Memory B cell (primary cell): ENCODE results near the gene RNF14.
A peak's percentile ranks its signal among the peaks of the same experiment; 100 is the strongest.

Experiments used
- ATAC-seq: fragments of 150-1000 bp; cut with Tn5 transposase; 2 replicates; pipeline ENCODE4 v1.10.0; 2021; ENCODE audit warnings: low read depth, mild to moderate bottlenecking, moderate library complexity
- DNase-seq, 2 donors: peaks; one replicate each; pipeline ENCODE4 v3.0.0; 2022; ENCODE audit warnings: low spot score in 2 of 2
- H3K27ac Mint-ChIP-seq: one replicate; pipeline ENCODE4 v1.8.0; 2022; ENCODE audit warnings: mild to moderate bottlenecking, moderate library complexity, mixed read lengths
- H3K27me3 Mint-ChIP-seq: one replicate; pipeline ENCODE4 v1.8.0; 2022; ENCODE audit warnings: mixed read lengths
- H3K36me3 Mint-ChIP-seq: one replicate; pipeline ENCODE4 v1.8.0; 2022; ENCODE audit warnings: mild to moderate bottlenecking, mixed read lengths
- H3K4me1 Mint-ChIP-seq: one replicate; pipeline ENCODE4 v1.8.0; 2022; ENCODE audit warnings: mixed read lengths
- H3K4me3 Mint-ChIP-seq: one replicate; pipeline ENCODE4 v1.8.0; 2022; ENCODE audit warnings: mild to moderate bottlenecking, moderate library complexity, mixed read lengths
- H3K9me3 Mint-ChIP-seq: one replicate; pipeline ENCODE4 v1.8.0; 2022; ENCODE audit warnings: mixed read lengths

RNF14 gene

DNA sequence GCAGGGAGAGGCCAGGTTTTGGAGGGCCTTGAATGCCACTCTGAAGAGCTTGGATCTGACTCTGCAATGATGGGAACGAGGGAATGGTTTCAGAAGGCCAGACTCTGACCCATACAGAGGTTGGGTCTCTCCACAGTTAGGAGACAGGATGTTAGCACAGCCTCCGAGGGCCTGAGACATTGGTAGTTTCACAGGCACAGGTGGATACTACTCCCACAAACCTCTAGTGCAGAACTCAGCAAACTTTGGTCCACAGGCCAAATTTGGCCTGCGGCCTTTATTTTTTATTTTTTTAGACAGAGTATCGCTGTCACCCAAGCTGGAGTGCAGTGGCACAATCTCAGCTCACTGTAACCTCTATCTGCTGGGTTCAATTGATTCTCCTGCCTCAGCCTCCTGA lies 41.0 kb downstream of the RNF14 start:
- Mint-ChIP-seq H3K27ac (no peak overlapping the region), H3K4me1 (peaks cover 11% of the 10 kb centered on the region), H3K27me3 (no peaks in the 10 kb centered on the region), H3K9me3 (no peaks in the 10 kb centered on the region), H3K4me3 (no peak overlapping the region), H3K36me3 (peaks cover 14% of the 10 kb centered on the region)
- no peak for ATAC-seq
- DNase-seq, result no peak

DNA sequence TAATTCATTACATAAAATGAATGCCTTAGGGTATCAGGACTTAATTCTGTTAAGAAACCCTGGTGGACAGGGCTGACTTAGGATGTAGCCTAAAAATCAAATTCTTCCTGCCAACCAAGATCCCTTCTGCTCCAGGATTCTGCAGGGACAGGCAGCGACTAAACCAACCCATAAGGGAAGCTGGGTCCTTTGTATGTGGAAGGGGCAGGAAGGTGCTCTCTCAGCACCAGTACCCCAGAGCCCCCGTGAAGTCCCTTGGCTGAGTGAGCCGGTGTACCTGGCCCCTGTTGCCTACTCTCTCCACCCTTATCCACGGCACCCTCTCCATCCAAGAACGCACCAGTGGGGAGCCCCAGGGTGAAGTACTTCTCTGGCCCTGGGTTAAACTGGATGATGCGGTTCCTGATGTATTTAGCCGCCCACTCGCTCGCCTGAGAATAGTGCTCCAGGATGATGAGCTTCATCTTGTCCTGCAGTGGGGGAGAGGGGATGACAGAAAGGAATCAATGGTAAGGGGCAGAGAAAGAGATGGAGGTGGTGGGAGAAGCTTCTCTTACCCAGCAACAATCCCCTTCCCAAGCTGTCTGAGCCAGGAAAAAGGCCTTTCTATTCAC lies 42.8 kb downstream of the RNF14 start:
- no peaks in the 10 kb centered on the region for H3K27me3 Mint-ChIP-seq
- ATAC-seq (no peak), DNase-seq (no peak)
- peaks cover 10% of the 10 kb centered on the region for H3K36me3 Mint-ChIP-seq
- no peaks in the 10 kb centered on the region for H3K9me3 Mint-ChIP-seq
- peaks cover 22% of the 10 kb centered on the region for H3K4me1 Mint-ChIP-seq
- peak overlapping the region; percentile 84 for H3K4me3 Mint-ChIP-seq
- H3K27ac Mint-ChIP-seq, result peak overlapping the region; percentile 50

DNA sequence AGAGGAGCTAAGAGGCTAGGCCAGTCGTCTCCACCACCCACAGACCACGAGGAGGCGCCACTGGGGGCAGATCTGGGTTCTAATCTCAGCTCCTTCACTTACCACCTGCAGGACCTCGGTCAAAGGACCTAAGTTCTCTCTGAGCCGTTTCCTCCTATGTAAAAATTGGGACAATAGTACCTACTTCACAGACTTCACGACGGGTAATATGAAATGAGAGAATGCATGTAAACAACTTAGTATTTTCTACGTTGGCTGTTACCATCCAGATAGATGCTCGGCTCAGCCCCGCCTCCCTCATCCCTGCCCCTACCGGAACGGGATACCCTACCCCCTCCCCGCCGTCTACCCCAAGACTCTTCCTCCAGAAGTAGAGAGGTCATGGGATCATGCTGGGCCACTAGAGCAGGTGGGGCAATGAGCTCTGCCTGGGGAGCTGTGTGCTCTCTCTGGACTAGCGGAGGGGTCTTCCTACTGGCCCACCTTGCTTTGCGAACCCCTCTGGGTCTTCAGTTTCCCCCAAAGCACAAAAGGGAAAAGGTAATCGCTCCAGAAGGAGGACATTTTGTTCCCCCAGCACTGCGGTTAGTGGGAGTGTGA lies 43.4 kb downstream of the RNF14 start:
- Mint-ChIP-seq H3K27me3 (no peaks in the 10 kb centered on the region), H3K36me3 (peaks cover 10% of the 10 kb centered on the region), H3K9me3 (no peaks in the 10 kb centered on the region), H3K27ac (peak overlapping the region; percentile 50), H3K4me1 (peaks cover 22% of the 10 kb centered on the region), H3K4me3 (peak overlapping the region; percentile 84)
- DNase-seq, result peak; percentile 9 to 26
- peak; percentile 18 for ATAC-seq

DNA sequence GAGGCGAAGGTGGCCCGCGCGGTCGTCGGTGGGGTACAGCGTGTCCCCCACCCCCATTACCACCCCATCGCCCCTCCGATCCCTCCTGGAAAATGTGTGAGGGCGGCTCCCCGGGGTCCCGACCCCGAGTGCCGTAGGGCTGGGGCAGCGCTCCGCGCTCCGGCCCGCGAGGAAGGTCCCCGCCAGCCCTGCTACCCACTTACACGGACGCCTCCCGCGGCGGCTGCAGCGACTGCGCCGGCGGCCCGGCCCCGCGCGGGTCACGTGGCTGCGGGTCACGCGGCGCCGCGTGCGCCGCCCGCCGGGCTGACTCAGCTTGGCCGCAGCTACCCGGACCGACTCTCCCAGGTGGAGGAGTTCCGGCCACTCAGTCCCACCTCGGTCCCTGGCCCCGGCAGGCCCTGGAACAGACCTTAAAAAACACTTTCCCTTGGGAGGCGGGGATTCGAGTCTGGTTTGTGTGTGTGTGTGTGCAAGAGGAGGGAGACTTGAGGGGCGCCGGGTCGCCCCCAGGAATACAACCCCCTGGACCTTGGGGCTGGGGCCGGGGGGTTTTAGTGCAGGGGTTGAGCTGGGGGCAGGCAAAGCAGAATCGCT lies 44.0 kb downstream of the RNF14 start, which contains the start of gene GNPDA1:
GNPDA1 (minus strand) TSS at position 236 of the 597 bp plus-strand sequence. CDS start 992 bp downstream, outside the sequence.
- no peaks in the 10 kb centered on the region for H3K27me3 Mint-ChIP-seq
- DNase-seq, result peak; percentile 55 to 63
- H3K27ac Mint-ChIP-seq, result peak within 1 kb of the TSS; percentile 60
- H3K4me1 Mint-ChIP-seq, result peaks cover 20% of the 10 kb centered on the region
- peaks cover 10% of the 10 kb centered on the region for H3K36me3 Mint-ChIP-seq
- ATAC-seq, result peak; percentile 95
- H3K4me3 Mint-ChIP-seq, result peak within 1 kb of the TSS; percentile 84
- H3K9me3 Mint-ChIP-seq, result no peaks in the 10 kb centered on the region

DNA sequence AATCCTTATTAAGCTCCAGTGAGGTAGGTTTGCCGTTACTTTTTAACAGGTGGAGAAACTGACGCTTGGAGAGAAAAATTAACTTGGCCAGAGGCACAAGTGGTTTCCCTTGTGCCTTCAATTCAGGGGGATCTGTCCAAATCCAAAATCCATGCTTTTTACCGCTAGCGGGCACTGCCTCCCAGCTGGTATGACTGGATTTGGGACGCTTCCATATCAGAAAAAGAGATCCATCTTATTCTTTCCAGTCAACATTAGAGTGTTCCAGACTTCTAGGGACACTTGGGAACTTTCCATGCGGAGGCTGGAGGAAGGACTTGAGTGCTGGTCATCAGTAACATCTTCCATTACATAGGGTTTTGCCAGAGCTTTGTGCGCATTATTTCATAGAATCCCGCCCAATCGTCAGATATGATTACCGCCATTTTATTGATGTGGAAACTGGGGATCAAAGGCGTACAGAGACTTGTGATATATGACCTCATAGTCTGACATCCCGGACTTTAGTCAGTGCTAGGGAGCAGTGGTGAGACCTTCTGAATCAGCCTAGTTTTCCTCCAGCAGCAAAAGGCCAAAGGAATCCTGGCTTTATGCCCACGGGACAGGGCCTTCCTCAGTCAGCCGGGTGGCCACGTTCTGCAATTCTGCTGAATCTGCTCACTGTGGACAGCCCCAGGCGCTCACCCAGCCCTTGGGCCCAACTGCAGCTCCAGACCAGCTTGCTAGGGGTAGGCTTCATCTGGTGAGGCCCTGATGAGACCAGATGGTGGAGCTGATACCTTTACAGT lies 45.0 kb downstream of the RNF14 start:
- no peaks in the 10 kb centered on the region for H3K27me3 Mint-ChIP-seq
- no peak overlapping the region for H3K4me3 Mint-ChIP-seq
- DNase-seq (no peak), ATAC-seq (no peak)
- H3K9me3 Mint-ChIP-seq, result no peaks in the 10 kb centered on the region
- peak overlapping the region; percentile 60 for H3K27ac Mint-ChIP-seq
- peaks cover 5% of the 10 kb centered on the region for H3K36me3 Mint-ChIP-seq
- H3K4me1 Mint-ChIP-seq, result peaks cover 25% of the 10 kb centered on the region

DNA sequence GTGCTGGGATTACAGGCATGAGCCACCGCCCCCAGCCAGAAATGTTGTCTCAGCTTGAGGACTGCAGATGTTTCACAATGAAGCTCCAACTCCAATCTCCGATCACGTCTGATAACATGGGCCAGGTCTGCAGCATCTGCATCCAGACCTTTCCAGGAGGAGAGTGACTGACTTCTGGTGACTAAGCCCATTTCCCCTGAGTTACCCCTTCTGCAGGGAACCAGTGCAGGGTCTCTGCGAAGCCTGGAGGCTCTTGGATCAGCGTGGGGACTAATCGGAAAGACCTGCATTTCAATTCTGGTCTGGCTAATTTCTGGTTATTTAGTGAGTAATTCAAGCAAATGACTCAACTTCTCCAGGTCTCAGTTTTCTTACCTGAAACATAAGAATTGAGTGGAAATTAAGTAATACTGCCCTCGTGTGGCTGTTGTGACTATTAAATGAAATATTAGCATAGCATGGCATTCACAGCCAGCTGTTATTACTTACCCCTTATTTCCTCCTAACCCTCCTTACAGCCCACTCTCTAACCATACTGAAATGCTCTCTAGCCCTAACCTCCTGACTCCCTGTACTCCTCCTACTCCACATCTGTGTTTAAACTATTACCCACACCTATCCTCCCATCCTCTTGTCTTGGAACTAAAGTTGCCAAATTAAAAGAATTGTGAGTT lies 46.1 kb downstream of the RNF14 start:
- Mint-ChIP-seq H3K27me3 (peaks cover 2% of the 10 kb centered on the region), H3K27ac (no peak overlapping the region), H3K4me3 (no peak overlapping the region), H3K9me3 (peaks cover 1% of the 10 kb centered on the region), H3K4me1 (peaks cover 25% of the 10 kb centered on the region), H3K36me3 (no peaks in the 10 kb centered on the region)
- peak; percentile 37 for ATAC-seq
- DNase-seq, result peak; percentile 27 to 55

DNA sequence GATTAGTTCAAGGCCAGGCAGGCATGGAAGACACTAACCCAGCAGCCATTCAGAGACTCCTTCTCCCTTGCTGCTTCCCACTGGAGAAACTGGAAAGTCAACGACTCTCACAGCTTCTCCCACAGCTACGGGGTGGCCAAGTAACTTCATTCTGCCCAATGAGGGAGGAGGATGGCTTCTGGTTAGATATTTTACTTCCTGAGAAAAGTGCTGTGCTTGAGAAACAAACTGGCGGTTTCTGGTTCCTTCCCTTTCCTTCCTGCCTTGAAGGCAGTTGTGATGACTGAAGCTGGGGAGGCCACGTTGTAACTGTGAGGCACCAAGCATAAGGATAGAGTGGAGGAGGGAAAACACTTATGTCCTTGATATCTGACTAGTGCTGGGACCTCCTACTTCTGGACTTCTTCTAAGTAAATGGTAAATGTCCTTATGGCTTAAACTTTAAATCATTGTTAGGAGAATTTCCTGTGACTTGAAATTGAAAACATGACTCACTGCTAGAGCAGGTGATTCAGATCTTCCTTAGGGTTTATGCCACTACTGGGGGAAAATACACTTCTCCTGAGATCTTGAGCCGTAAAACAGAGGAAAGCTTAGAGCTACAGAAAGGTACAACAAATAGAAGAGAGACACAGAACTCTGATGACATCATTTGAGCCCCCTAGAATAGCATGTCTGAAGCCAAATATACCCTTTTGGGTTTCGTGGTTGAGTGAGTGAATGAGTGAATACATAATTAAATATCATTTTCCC lies 47.1 kb downstream of the RNF14 start:
- peaks cover 5% of the 10 kb centered on the region for H3K27me3 Mint-ChIP-seq
- H3K9me3 Mint-ChIP-seq, result peaks cover 5% of the 10 kb centered on the region
- peaks cover 25% of the 10 kb centered on the region for H3K4me1 Mint-ChIP-seq
- ATAC-seq (no peak), DNase-seq (no peak)
- H3K36me3 Mint-ChIP-seq, result peaks cover 3% of the 10 kb centered on the region
- no peak overlapping the region for H3K27ac Mint-ChIP-seq
- H3K4me3 Mint-ChIP-seq, result no peak overlapping the region

DNA sequence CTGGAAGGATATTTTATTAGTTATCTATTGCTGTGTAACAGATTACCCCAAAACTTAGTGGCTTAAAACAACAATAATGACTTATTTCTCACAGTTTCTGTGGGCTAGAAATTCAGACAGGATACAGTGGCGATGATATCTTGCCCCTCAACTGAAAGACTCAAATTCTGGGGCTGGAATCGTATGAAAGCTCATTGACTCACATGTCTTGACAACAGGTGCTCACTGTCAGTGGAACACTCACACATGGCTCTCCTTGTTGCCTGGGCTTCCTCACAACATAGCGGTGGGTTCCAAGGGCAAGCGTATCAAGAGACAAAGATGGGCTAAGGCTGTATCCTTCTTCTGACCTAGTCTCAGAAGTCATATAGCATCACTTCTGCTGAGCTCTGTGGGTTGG lies 47.7 kb downstream of the RNF14 start:
- Mint-ChIP-seq H3K4me3 (no peak overlapping the region), H3K27ac (no peak overlapping the region), H3K9me3 (peaks cover 5% of the 10 kb centered on the region), H3K36me3 (peaks cover 3% of the 10 kb centered on the region), H3K4me1 (peaks cover 25% of the 10 kb centered on the region), H3K27me3 (peaks cover 5% of the 10 kb centered on the region)
- DNase-seq (no peak), ATAC-seq (no peak)

DNA sequence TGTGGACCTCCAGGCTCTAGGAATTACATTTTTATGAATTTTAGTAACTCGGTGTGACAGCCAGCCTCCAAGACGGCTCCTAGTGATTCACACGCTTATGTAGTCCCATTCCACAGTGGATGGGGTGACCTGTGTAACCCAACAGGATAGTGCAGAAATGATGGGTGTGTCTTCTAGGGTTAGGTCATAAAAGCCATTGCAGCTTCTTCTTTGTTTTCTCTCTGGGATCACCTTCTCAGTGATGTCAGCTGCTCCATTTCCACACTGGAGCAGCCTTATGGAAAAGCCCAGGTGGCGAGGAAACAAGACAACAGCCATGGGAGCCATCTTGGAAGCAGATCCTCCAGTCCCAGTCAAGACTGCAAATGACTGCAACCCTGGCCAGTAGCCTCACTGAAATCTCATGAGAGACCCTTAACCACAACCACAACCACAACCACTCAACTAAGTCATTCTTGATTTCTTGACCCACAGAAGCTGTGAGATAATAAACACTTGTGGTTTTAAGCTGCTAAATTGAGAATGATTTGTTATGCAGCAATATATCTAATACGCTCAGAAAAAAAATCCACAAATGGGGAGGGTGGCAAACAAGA lies 49.0 kb downstream of the RNF14 start:
- peaks cover 5% of the 10 kb centered on the region for H3K9me3 Mint-ChIP-seq
- DNase-seq (no peak), ATAC-seq (no peak)
- H3K4me3 Mint-ChIP-seq, result no peak overlapping the region
- peaks cover 3% of the 10 kb centered on the region for H3K36me3 Mint-ChIP-seq
- peaks cover 6% of the 10 kb centered on the region for H3K27me3 Mint-ChIP-seq
- H3K27ac Mint-ChIP-seq, result no peak overlapping the region
- H3K4me1 Mint-ChIP-seq, result peaks cover 20% of the 10 kb centered on the region

DNA sequence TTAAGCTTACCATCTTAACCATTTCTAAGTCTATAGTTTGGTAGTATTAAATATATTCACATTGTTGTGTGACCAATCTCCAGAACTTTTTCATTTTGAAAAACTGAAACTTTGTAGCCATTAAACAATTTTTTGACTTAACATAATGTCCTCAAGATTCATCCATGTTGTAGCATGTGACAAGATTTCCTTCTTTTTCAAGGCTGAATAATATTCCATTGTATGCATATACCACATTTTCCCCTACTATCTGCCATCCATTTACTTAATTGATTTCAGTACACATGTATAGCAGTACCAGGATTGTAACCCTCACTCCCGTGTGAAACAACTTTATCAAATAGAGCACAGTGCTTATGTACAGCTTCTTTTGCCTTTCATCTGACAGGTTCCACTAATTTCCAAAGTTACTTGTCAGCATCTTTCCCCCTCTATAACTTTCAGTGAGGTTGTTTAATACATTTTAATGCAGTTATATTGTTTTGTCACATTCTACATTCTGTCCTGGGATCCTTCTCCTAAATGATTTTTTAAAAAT lies 51.3 kb downstream of the RNF14 start:
- no peak overlapping the region for H3K4me3 Mint-ChIP-seq
- H3K27me3 Mint-ChIP-seq, result peaks cover 6% of the 10 kb centered on the region
- H3K4me1 Mint-ChIP-seq, result peaks cover 23% of the 10 kb centered on the region
- peaks cover 3% of the 10 kb centered on the region for H3K36me3 Mint-ChIP-seq
- peaks cover 5% of the 10 kb centered on the region for H3K9me3 Mint-ChIP-seq
- H3K27ac Mint-ChIP-seq, result no peak overlapping the region
- ATAC-seq, result no peak
- DNase-seq, result no peak

DNA sequence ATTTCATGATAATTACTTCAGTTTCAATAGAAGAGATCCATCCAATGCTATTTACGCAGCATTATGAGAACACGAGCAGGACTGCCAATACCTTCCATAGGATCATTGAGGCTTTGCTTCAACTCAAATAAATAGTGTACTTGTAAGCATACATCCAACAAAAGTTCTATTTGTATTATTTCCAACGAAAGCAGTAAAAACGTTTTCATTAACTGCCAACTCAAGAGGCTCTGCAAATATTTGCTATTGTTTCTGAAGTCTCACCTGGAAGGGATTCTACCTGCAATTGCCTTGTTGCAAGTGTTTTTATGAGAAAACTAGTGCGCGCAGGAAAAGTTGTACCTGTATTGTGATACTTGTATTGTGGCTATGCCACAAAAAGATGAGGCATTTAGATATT lies 54.9 kb downstream of the RNF14 start:
- peaks cover 6% of the 10 kb centered on the region for H3K27me3 Mint-ChIP-seq
- H3K9me3 Mint-ChIP-seq, result peaks cover 5% of the 10 kb centered on the region
- peaks cover 10% of the 10 kb centered on the region for H3K4me1 Mint-ChIP-seq
- ATAC-seq (no peak), DNase-seq (no peak)
- H3K27ac Mint-ChIP-seq, result no peak overlapping the region
- peaks cover 3% of the 10 kb centered on the region for H3K36me3 Mint-ChIP-seq
- no peak overlapping the region for H3K4me3 Mint-ChIP-seq

DNA sequence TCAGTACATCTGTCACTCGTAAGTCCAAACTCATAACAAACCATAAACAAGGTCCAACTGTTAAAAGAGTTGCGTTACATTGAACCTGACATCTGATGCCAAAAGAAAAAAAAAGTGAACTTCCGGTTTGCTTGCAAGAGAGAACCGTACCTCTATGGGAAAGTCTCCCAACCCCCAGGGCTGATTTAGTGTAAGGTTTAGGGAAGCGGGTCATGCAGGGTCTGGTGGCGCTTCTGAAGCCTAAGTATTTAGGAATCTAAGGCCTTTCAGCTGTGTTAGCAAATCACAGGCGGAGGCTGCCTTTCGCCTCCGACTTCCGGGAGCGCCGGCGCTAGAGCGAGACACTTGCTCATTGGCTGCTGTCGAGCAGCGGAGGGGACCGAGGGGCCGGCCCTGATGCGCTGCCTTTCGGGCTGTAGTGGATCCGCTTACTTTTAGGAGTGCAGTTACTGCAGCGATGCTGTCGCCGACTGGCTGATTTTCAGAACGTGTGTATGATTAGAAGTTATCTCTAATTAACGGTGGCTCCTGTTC lies 55.9 kb downstream of the RNF14 start:
- Mint-ChIP-seq H3K36me3 (peaks cover 3% of the 10 kb centered on the region), H3K9me3 (peaks cover 3% of the 10 kb centered on the region), H3K27me3 (peaks cover 4% of the 10 kb centered on the region), H3K27ac (peak overlapping the region; percentile 90), H3K4me3 (peak overlapping the region; percentile 87), H3K4me1 (peaks cover 10% of the 10 kb centered on the region)
- peak; percentile 59 for DNase-seq
- ATAC-seq, result peak; percentile 100
